ENCODE measurements around the gene SLC17A5.
A peak's percentile ranks its signal among the peaks of the same experiment; 100 is the strongest.
"Not testable (repeated sequence)": the region's sequence is repeated elsewhere in the genome, so short reads cannot be mapped to it uniquely, and the experiment has no call there.

SLC17A5 gene

DNA sequence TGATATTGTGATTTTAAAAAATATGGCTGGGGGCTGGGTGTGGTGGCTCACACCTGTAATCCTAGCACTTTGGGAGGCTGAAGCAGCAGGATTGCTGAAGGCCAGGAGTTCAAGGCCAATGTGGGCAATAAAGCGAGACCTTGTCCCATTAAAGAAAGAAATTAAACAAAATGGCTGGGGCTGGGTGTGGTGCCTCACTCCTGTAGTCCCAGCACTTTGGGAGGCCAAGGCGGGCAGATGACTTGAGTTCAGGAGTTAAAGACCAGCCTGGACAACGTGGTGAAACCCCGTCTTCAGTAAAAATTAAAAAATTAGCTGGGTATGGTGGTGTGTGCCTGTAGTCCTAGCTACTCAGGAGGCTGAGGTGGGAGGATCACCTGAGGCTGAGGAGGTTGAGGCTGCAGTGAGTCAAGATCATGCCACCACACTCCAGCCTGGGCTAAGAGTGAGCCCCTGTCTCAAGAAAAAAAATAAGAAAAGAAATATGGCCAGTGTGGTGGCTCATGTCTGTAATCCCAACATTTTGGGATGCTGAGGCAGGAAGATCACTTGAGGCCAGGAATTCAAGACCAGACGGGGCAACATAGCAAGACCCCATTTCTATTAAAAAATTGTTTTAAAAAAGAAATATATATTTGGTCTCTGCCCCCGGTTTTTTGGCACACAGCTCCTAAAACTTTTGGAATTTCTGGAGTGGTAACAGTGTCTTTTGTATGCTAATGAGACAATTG is 39.8 kb downstream of the SLC17A5 start:
- no peak for DNase-seq

DNA sequence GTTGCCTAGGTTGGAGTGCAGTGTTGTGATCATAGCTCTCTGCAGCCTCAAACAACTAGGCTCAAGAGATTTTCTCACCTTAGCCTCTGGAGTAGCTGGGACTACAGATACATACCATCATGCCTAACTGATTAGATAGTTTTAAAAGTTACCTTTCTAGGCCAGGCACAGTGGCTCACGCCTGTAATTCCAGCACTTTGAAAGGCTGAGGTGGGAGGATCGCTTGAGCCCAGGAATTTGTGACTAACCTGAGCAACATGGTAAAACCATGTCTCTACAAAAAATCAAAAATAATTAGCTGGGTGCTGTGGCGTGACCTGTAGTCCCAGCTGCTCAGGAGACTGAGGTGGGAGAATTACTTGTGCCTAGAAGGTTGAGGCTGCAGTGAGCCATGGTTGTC is 41.2 kb downstream of the SLC17A5 start:
- DNase-seq, result no peak

DNA sequence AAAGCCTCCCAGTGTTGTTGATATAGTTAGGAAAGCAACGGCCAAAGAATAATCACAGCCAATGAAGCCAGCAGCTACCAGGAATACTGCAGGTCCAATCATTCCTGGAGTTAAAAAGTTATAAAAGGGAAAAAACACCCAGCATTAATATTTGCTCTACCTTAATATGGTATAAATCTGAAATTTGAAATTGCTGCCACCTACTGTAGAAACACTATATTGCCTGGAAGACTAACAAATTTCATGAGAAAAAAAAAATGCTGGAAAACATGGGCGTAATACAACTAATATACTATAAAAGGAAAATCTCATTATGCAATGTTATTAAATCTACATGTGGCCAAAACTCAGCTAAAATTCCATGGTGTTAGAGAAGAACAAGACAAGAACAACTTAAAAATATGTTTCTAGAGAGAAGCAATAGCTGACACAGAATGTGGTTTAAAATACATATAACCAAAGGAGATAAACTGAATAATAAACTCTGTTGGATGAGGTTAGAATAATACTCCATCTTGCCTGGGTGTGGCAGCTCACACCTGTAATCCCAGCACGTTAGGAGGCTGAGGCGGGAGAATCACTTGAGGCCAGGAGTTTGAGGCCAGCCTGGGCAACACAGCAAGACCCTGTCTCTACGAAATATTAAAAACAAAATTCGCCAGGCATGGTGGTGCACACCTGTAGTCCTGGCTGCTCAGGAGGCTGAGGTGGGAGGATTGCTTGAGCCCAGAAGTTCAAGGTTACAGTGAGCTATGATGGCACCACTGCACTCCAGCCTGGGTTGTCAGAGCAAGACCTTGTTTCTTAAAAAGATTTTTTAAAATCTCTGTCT is 43.1 kb downstream of the SLC17A5 start:
- DNase-seq, result peak; percentile 31

GRCh38 chr6:73608761-73609160 is 45.0 kb downstream of the SLC17A5 start:
- DNase-seq, result no peak

- DNase-seq, result no peak
Observed at GRCh38 chr6:73606428-73606827, 47.4 kb downstream of the SLC17A5 start.

DNA sequence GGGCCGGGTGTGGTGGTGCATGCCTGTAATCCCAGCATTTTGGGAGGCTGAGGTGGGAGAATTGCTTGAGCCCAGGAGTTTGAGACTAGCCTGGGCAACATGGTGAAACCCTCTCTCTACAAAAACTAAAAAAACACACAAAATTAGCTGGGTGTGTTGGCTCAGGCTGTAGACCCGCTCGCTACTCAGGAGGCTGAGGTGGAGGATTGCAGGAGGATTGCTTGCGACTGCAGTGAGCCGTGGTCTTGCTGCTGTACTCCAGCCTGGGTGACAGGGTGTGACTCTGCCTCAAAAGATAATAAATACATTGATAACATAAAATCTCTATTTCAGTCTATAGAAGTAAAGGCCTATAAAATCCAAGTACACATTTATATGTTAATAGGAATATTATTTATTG is 49.3 kb downstream of the SLC17A5 start:
- DNase-seq, result no peak

GRCh38 chr6:73604020-73604419 is 49.8 kb downstream of the SLC17A5 start:
- DNase-seq, result no peak

GRCh38 chr6:73586416-73586974 is 67.3 kb downstream of the SLC17A5 start:
- no peak for DNase-seq

DNA sequence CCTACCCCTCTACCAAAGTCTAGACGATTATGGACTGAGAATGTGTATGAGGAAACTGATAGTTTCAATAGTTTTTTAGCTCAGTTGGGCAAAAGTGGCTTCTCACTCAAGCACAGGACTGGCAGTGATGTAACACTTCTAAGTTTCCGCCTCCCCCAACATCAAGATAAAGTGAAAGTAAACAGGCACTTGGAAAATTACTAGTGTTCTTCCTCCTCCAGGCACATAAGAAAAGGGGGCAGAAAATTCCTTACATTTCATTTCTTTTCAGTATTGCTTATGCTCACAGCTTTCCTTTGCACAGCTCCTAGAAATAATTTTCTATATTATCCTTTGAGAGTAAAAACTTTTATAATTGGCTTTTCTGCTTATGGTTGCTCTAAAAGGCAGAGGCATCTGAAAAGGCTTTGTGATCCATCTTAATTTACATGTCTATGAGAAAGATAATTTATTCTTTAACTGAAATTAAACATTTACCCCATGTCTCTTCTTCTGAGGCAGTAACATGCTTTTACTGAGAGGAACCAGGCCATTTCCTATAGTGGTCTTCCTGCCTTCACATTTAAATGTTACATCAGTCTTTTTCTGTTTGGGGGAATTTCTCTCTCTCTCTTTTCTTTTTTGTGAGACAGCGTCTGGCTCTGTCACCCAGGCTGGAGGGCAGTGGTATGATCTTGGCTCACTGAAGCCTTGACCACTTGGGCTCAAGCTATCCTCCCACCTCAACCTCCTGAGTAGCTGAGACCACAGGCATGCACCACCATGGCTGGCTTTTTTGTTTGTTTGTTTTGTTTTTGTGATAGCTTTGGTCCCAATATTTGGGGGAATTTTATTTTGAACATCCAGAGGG is 68.0 kb downstream of the SLC17A5 start:
- DNase-seq, result no peak

- DNase-seq, result no peak
Observed at GRCh38 chr6:73581293-73581692, 72.5 kb downstream of the SLC17A5 start.

- no peak for DNase-seq
Observed at GRCh38 chr6:73580247-73581149, 73.3 kb downstream of the SLC17A5 start.

- DNase-seq, result no peak
Observed at GRCh38 chr6:73579851-73580246, 73.9 kb downstream of the SLC17A5 start.

DNA sequence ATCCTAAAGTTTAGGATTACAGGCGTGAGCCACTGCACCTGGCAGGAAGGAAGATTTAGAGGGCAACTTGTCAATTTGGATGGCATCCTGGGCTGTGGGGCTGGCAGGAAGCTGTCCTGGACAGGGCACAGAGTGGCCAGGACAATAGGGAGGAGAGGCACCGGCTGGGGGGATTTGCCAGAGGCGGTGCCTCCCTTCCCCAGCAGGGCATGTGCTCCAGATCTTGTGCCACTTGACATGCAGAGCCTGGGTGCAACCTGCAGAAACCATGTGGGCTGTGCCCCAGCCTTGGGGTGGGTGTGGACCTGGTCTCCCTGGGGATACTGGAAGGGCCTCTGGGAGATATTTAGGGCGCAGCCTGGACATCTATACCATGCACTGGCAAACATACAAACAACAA is 74.4 kb downstream of the SLC17A5 start:
- no peak for DNase-seq

DNA sequence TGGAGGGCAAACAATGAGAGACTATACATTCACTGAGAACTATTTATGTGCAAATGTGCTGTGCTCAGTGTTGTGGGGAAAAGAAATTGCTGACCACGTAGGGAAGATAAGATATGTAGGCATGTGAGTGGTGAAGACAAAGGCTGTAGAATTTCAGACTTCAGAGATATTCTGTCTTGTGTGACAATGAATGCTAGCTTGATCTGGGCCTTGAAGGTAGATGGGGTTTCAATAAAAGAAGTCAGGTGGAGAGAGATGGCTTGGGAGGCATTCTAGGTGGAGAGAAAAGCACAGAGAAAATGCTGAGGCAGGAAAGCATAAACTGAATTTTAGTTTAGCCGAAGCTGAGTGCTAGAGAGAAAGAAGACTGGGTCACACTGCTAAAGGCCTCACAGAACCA is 76.1 kb downstream of the SLC17A5 start:
- no peak for DNase-seq

DNA sequence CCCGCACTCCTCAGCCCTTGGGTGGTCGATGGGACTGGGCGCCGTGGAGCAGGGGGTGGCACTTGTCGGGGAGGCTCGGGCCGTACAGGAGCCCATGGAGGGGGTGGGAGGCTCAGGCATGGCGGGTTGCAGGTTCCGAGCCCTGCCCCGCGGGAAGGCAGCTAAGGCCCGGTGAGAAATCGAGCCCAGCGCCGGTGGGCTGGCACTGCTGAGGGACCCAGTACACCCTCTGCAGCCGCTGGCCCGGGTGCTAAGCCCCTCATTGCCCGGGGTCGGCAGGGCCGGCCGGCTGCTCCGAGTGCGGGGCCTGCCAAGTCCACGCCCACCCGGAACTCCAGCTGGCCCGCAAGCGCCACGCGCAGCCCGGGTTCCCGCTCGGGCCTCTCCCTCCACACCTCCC is 81.3 kb downstream of the SLC17A5 start:
- not testable (repeated sequence) for DNase-seq

DNA sequence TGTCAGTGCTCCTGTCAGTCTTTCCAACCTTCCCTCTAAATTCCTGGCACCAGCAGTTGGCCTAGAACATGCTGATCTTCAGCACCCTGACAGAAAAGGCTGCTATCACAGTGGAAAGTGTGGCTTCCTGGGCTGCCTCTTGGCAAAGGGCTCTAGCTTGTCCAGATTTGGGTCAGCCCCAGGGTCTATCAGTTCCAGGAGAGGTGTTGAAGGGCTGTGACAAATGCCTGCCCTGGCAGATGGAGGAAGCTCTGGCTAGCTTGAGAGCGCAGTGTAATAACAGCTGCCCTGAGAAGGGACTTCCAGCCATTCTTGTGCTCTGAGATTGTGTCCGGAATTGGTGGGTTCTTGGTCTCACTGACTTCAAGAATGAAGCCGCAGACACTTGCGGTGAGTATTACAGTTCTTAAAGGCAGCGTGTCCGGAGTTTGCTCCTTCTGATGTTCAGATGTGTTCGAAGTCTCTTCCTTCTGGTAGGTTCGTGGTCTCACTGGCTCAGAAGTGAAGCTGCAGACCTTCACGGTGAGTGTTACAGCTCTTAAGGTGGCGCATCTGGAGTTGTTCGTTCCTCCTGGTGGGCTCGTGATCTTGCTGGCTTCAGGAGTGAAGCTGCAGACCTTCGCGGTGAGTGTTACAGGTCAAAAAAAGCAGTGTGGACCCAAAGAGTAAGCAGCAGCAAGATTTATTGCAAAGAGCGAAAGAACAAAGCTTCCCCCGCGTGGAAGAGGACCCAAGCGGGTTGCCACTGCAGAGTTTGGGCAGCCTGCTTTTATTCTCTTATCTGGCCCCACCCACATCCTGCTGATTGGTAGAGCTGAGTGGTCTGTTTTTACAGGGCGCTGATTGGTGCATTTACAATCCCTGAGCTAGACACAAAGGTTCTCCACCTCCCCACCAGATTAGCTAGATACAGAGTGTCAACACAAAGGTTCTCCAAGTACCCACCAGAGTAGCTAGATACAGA is 82.3 kb downstream of the SLC17A5 start:
- not testable (repeated sequence) for DNase-seq

GRCh38 chr6:73569121-73569520 is 84.7 kb downstream of the SLC17A5 start:
- no peak for DNase-seq

GRCh38 chr6:73566954-73567591 is 86.7 kb downstream of the SLC17A5 start:
- no peak for DNase-seq

- not testable (repeated sequence) for DNase-seq
Observed at GRCh38 chr6:73566486-73566871, 87.3 kb downstream of the SLC17A5 start.

Data from NCI-H2171 treated with DMSO at 0.1 percent for 48 hours (cell line).